ENCODE measurements around the gene FHOD1. TPM values are rescaled to one million over a fixed set of nuclear protein-coding genes. Genes with fewer than 3 reads are reported as not detected.

The FHOD1 gene
- total RNA-seq, 1 donor from 2014 or later = 104 TPM

DNA sequence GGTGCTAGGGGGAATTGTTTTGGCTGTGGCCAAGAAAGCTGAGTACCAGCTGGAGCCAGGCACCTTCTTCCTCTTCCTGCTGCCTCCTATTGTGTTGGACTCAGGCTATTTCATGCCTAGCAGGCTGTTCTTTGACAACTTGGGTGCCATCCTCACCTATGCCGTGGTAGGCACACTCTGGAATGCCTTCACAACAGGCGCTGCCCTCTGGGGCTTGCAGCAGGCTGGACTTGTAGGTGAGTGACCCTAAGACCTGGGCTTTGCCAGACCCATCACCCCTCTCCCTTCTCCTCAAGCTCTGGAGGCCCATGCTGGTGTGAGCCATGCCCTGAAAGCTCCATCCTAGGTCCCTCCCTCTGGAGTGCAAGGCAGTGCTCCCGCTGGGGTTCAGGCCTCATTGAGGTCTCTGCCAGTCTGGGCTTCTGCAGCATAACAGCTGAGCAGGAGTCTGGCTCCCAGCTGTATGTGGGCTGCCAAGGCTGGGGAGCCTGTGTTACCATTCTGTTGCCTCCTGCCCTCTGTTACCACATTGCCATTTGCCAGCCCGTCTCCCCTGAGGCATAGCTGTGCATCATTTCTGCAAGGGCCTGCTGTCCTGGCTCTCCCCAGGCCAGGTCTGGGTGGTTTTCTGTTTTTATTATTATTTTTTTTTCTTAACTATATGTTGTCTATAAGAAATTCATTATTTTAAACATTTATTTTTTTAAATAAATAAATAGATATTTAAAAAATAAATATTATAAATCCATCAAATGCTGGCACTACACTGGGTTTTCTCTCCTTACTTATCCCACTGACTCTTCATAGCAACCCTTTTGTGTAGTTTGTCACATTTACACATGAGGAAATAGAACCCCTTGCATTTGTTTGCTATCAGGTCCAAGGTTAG is 5.6 kb upstream of the FHOD1 start:
- intact Hi-C loops (cut with micrococcal nuclease) = no loop called here

DNA sequence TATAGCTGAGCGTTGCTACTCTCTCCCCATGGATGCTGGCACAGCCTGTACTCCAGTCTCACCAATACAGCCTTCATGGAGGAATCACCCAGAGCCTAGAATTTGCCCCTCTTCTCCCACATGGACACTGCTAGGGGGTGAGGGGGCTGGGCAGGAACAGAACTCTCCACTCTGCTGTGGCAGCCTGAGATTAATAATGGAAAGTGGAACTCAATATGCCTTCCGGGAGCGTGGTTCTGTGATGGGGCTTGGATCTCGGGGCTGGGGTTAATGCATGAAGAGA is 2.7 kb upstream of the FHOD1 start:
- intact Hi-C loops (cut with micrococcal nuclease) = no loop called here

DNA sequence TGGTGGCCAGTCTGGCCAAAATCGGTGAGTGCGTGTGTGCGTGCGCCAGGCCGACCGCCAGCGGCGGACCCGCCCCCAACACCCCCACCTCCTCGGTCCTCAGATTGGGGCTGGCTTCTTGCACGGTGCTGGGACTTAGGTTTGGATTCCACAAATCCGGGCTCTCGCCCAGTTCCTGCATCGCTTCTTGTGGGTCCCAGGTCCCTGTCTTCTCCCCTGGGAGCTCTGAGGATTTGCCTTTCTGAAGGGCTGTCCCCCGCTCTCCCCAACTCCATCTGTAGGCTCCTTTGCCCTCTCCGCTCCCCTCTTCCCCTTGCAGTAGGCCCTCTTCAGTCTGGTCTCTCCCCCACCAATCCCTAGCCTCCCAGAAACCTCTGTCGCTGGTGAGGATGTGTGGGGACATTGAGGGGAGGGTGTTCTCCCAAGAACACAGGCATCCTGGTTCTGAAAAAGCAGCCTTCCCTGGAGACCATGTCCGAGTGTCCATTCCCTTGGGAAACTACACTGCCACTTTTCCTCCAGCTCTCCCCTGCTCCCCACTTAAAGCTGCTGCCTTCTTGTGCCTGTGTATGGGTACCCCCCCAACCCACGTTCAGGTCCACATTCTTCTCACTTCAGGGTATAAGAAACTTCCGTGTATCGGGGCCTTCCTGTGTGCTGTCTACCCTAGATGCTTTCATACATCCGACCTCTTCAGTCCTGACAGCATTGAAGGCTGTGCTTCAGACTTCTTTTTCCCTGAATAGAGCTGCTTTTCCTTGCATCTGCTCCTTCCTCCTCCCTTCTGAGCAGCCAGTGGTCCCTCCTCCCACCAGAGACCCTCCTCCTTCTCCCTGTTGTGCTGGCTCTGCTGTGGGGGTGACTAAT is 2.1 kb upstream of the FHOD1 start:
- intact Hi-C loops (cut with micrococcal nuclease) = loop anchor here (5.0 kb wide), 3 partner anchors 222 to 418 kb away; partner anchors contain the start of genes C16orf86, CBFB, ENKD1 and PDP2

DNA sequence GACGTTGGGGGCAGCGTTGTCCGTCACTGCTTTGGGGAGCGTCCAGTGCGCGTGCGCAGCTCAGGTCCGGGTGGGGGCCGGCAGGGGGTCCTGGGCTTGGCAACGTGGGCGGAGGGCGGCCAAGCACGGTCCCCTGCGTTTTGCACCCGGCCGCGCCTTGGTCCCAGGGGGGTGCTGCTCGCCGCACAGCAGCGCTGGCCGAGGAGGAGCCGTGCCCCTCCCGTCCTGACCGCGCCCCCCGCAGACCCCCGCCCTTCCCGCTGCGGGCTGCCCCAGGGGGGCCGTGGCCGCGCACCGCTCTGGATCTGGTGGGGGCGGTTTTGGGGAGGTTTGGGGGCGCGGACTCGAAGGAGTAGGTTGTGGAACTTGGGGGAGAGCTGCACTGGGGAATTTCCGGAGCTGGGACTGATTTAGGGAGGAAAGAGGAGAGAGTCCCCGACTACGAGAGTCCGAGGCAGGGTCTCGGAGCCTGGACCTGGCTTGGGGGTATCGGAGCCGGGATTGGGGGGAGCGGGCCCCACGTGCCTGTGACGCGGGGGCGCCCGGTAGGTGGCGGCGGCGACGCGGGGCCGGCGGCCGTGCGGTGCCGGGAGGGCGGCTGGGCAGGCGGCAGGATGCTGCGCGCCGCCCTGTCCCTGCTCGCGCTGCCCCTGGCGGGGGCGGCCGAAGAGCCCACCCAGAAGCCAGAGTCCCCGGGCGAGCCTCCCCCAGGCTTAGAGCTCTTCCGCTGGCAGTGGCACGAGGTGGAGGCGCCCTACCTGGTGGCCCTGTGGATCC is 1.3 kb upstream of the FHOD1 start, which contains the start of gene SLC9A5:
Gene SLC9A5, plus strand, starts transcription at position 579 of the 777 bp plus-strand sequence. Its CDS starts 36 bp downstream, at position 615.
- intact Hi-C loops (cut with micrococcal nuclease) = loop anchor here (5.0 kb wide), 3 partner anchors 221 to 419 kb away; partner anchors contain the start of genes C16orf86, CBFB, ENKD1 and PDP2

DNA sequence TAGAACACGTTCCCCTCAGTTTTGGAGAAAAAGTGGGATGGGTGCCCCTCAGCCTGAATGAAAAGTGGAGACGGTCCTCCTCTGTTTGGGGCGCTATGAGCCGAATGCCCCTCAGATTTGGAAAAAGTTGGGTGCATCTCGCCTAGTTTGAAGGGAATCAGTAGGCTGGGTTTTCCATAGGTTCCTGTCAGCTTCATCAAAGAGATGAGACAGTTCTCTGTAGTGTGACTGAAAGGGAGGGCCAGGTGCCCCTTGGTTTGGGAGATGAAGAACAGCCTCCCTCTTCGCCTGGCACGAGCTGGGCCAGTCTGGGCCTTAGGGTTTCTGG is 756 bp upstream of the FHOD1 start:
- intact Hi-C loops (cut with micrococcal nuclease) = loop anchor here (5.0 kb wide), 3 partner anchors 221 to 419 kb away; partner anchors contain the start of genes C16orf86, CBFB, ENKD1 and PDP2

DNA sequence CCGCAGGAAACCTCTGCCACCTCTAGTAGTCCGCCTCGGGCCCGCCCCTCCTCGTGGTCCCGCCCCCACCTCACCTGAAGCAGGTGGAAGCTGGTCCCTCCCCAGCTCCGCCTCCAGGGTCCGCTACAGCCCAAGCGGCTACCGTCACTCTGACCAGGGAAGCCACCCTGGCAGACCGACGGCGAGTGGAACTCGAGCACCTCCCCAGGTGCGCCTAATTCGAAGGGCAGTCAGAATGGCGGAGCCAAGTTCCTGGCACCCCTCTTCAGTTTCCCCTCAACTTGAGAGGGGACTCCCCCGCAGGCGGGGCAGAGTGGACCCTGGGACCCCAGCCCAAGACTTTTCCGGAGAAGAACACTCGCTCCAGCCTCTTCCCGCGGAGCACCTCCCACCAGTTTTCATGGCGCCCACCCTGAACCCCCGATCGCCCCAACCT is 507 bp downstream of the FHOD1 start:
- intact Hi-C loops (cut with micrococcal nuclease) = loop anchor here (1.0 to 5.0 kb wide), 11 partner anchors 19 to 550 kb away; partner anchors contain the start of genes C16orf86, CBFB, CMTM4 and CTCF

DNA sequence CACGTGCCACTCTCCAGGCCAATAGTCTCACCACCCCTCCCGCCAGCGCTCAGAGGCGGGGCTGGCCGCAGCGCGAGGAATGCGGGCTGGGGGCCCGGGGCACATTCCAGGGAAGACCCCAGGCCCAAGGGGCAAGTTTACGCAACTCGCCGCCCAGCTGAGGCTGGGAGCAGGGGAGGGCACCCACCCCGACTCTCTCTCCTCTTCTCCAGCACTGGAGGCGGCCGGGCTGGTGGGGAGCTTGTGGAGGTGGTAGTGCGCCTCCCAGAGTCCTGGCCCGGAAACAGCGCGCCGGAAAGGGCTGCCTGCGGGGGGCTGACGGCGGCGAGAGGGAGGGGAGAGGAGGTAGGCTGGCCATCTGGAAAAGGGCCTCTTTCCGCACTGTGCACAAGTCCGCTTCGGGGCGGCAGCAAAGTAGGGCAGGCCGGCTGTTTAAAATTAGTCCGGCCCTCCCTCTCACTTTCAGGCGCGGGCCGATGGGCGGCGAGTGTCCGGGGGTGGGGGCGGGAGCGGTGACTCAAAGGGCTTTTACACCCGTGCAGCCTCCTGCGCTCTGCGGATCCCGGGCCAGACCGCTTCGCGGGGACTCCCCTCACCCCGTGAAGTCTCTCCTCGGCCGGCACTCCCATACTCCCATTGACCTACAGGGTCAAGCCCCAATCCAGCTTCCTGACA is 1.1 kb downstream of the FHOD1 start:
- intact Hi-C loops (cut with micrococcal nuclease) = loop anchor here (2.0 to 5.0 kb wide), 4 partner anchors 219 to 549 kb away; partner anchors contain the start of genes C16orf86, CBFB, CMTM4 and ENKD1

DNA sequence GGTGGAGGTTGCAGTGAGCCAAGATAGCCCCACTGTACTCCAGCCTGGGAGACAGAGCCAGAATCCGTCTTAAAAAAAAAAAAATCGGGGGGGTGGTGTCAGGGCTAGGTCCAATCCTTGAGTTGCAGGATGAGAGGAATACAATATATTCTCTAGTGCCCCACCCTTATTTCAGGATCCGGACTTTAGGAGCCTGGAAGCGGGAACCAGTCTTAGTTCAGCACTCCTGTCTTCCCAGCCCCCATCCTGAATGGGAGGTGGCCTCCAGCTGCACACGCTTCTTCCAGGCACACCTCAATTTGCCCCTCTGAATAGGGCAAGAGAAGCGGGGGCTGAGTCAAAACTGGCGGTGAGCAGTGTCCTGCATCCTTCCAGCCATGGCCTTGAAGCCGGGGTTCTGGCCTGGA is 1.6 kb downstream of the FHOD1 start:
- intact Hi-C loops (cut with micrococcal nuclease) = loop anchor here (2.0 to 5.0 kb wide), 4 partner anchors 218 to 549 kb away; partner anchors contain the start of genes C16orf86, CBFB, CMTM4 and ENKD1

DNA sequence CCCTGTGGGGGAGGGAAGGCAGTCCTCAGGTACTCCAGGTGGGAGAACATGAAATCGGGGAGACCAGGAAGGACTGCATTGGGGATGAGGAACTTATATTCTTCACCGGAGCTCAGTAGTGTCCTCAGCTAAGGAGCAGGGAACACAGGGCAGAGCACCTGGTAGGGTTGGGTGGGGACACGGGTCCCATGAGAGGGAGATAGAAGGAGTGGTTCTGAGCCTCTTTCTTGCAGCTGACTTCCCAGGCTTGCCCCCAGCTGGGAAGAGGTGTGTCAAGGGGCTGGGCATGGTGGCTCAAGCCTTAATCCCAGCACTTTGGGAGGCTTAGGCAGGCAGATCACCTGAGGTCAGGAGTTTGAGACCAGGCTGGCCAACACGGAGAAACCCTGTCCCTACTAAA is 2.1 kb downstream of the FHOD1 start:
- intact Hi-C loops (cut with micrococcal nuclease) = loop anchor here (5.0 kb wide), 3 partner anchors 218 to 422 kb away; partner anchors contain the start of genes C16orf86, CBFB, ENKD1 and PDP2

DNA sequence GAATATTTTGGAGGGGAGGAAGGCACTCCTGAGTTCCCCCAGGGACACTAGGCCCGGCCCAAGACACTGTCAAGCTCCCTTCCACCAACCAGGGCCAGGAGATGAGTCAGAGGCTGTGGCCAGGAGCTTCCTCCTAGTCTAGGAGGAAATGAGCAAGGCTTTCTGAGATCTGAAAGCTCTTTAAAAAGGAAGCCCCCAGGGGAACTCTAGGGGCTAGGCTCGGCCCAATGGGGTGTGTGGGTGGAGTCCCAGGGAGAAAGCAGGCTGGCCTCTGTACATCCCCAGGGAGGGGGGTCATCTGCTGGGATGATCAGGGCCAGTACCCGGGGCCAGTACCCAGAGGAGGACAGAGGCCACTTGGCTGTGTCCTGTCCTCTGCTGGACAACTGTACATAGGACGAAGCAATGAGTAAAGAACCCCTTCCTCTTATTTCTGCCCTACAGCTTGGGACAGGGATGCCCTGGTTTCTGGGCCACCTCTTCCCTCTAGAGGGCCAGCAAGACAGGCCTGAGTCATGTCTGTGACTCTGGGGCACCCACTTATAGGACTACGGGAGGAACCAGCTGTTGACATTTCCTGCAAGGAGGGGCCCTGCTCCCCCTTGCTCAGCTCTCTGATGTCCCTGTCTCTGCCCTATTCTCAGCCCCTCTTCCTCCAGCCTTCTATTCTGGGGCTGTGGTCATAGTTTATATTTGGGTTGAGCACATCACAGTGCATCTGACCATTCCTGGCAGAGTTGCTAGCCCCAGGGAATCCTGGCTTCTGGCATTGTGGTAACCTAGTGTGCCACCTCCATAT is 2.7 kb downstream of the FHOD1 start:
- intact Hi-C loops (cut with micrococcal nuclease) = loop anchor here (1.0 to 5.0 kb wide), 8 partner anchors 8 to 603 kb away; partner anchors contain the start of genes C16orf86, CBFB, CENPT and ENKD1

DNA sequence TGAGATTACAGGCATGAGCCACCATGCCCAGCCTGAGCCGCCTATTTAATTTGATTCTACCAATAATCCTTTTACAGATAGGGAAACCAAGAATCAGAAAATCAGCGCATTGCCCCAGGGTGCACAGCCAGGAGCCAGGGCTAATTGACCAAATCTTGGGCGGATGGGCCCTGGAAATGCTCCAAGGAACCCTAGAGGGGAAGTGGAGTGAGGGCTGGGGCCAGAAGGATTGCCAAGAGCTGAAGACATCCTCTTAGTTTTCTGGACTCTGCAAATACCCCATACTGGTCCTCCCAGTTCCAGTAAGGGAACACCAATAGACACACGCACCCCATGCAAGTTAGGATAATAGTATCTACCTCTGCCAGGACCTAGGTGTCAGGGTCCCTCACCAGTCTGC is 3.8 kb downstream of the FHOD1 start:
- intact Hi-C loops (cut with micrococcal nuclease) = loop anchor here (5.0 kb wide), 1 partner anchor 604 kb away; the partner anchor contains the start of genes CENPT and NUTF2

DNA sequence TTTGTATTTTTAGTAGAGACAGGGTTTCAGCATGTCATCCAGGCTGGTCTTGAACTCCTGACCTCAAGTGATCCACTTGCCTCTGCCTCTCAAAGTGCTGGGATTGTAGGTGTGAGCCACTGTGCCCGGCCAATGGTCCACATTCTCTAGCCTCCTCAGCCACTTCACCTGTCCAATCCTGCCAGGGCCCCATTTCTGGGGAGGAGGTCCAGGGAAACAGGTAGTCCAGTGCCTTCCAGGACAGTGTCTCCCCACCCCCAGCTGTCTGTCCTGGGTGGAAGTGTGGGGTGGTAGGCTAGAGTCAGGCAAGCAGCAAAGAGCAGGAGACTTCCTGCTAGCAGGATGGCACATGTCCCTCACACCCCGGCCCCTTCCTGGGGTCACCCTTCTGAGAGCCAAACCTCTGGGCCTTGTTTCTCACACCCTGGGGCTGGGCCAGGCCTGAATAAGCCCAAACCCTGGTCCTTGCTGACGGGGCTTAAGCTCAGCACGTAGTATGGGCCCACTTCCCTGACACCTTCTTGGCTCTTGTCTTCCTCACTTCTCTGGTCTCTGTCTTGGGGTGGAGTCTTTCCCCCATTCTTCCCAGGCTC is 5.0 kb downstream of the FHOD1 start:
- intact Hi-C loops (cut with micrococcal nuclease) = loop anchor here (5.0 kb wide), 1 partner anchor 605 kb away; the partner anchor contains the start of genes CENPT and NUTF2

DNA sequence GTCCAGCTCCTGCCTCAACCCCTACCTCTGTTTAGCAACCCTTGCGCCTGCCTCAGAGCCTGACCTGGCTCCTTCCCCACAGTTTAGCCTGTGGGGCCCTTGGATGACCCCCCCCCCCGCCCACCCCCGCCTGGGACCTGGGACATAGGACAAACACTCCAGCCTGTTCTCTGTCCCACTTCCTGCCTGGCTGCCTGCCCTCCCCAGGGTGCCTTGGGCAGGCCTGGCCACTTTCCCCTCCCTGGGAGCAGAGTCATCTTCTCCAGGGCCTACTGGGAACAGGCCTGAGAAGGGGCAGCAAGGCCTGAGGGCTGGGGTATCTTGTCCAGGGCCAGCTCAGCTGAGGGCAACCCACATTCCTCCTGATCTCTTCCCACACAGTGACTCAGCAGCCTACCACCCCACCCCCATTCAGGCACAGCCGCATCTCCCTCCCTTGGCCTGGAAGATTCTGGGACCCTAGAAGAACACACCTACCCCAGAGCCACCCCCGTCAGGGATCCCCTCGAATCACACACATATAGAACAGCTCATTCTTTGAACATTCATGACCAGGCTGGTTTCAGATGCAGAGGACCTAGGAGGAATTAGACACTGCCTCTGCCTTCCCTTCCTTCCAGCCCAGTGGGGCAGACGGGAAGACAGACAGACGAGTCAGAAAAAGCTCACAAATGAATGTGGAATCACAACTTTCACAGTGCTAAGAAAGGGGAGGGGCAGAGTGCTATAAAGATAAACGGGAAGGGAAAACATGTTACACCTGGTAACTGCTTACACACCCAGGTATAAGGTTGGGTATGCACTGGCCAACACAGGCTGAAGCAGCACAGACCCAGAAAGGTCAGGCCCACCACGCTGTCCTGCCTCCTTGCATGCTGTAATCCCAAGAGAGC is 6.0 kb downstream of the FHOD1 start:
- intact Hi-C loops (cut with micrococcal nuclease) = loop anchor here (5.0 kb wide), 1 partner anchor 606 kb away; the partner anchor contains the start of genes CENPT and NUTF2

DNA sequence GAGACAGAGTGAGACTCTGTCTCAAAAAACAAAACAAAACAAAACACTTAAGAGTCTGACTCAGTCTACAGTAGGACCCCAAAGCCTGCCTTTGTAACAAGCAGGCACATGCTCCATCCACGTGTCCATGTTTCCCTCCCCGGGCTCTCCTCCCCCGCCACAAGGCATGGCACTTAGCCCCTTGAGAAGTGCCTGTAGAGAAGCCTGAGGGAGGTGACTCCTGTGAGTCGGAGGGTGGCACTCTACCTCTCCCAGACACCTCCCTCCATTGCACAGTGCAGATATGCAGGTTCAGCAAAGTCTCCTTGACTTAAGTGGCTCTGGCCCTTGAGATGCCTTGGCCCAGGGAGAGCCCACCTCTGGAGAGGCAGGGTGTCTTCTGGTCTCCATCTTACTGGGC is 6.8 kb downstream of the FHOD1 start:
- intact Hi-C loops (cut with micrococcal nuclease) = loop anchor here (5.0 kb wide), 1 partner anchor 607 kb away; the partner anchor contains the start of genes CENPT and NUTF2

DNA sequence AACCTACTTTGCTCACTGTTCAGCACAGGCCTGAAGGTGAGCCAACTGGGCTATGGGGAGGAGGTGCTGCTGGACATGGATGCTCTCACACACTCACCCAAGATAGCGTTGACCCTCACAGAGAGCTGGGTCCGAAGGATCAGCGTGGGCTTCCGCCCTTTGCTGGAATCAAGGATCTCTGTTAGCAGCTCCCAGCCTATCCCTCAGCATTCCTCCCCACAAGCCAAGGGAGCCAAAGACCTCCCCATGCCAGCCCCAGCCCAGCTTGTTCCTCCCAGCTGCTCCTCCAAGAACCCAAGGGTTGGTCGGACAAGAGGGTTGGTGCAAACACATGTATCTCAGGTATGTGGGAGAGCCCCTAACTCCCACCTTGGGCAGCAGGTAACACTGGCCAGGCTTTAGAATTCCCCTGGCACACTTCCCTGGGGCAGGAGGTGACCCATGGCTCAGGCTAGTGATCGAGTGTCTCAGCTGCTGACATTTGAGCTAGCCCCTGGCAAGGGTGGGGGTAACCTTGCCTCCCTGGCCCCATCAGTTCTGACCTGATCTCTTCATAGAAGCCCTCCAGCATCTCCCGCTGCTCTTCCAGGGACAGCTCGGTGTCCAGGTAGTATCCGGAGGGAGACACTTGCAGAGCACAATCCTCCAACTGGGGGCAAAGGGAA is 8.3 kb downstream of the FHOD1 start:
- intact Hi-C loops (cut with micrococcal nuclease) = no loop called here

DNA sequence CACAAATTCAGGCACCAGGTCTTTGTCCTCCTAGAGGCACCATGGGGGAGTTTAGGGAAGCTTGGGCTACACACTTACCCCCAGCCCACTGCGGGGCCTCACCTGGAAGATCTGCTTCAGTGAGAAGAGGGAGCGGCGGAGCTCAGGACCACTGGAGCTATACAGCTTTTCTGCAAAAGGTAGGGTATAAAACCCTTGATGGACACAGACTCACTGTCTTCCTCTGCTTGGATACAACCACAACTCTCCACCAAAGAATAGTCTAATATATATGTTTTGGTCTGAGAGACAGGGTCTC is 9.1 kb downstream of the FHOD1 start:
- intact Hi-C loops (cut with micrococcal nuclease) = no loop called here
